Dermis microvascular lymphatic vessel endothelial cell (primary cell): ENCODE measurements around the gene CACNA1D. TPM values are rescaled to one million over a fixed set of nuclear protein-coding genes. Genes with fewer than 3 reads are reported as not detected.
"Not testable (repeated sequence)": the region's sequence is repeated elsewhere in the genome, so short reads cannot be mapped to it uniquely, and the experiment has no call there.

Source experiments
- DNase-seq, 2 donors: peaks; one replicate each; pipeline versions ENCODE4 v3.0.0 to v3.0.0-alpha.2; 2010; ENCODE audit warnings: low read depth in 2 of 2
- total RNA-seq: library from RNA; depleted of rRNA; stranded (reverse); fragments of >200 nt; gene quantifications from 2 replicates; pipeline ENCODE4 v1.2.1, GENCODE V29; 2014

CACNA1D gene
- total RNA-seq, 1 donor from 2014 or later = not detected

- no peak for DNase-seq
These were observed 119.9 kb downstream of the CACNA1D start for GRCh38 chr3:53614307-53614706.

GRCh38 chr3:53616321-53616720, 121.9 kb downstream of the CACNA1D start:
- no peak for DNase-seq

- DNase-seq = no peak
These were observed 122.8 kb downstream of the CACNA1D start for GRCh38 chr3:53616971-53617892.

GRCh38 chr3:53617893-53618523, 123.6 kb downstream of the CACNA1D start:
- DNase-seq = no peak

GRCh38 chr3:53618524-53618906, 124.1 kb downstream of the CACNA1D start:
- no peak for DNase-seq

- no peak for DNase-seq
These were observed 124.5 kb downstream of the CACNA1D start for GRCh38 chr3:53618936-53619335.

GRCh38 chr3:53624061-53624857, 129.8 kb downstream of the CACNA1D start:
- DNase-seq = no peak

- DNase-seq = no peak
These were observed 132.5 kb downstream of the CACNA1D start for GRCh38 chr3:53626876-53627275.

- DNase-seq = no peak
These were observed 134.4 kb downstream of the CACNA1D start for GRCh38 chr3:53628536-53629401.

GRCh38 chr3:53629402-53629723, 135.0 kb downstream of the CACNA1D start:
- DNase-seq = no peak

- no peak for DNase-seq
These were observed 136.1 kb downstream of the CACNA1D start for GRCh38 chr3:53630547-53630946.

- no peak for DNase-seq
These were observed 138.9 kb downstream of the CACNA1D start for GRCh38 chr3:53633197-53633787.

- DNase-seq = no peak
These were observed 140.6 kb downstream of the CACNA1D start for GRCh38 chr3:53635041-53635440.

GRCh38 chr3:53638806-53639205, 144.4 kb downstream of the CACNA1D start:
- not testable (repeated sequence) for DNase-seq

- DNase-seq = no peak
These were observed 147.0 kb downstream of the CACNA1D start for GRCh38 chr3:53641397-53641796.

- DNase-seq = no peak
These were observed 147.8 kb downstream of the CACNA1D start for GRCh38 chr3:53642211-53642610.

GRCh38 chr3:53643757-53644156, 149.3 kb downstream of the CACNA1D start:
- DNase-seq = no peak

GRCh38 chr3:53645754-53646153, 151.3 kb downstream of the CACNA1D start:
- DNase-seq = no peak

- no peak for DNase-seq
These were observed 152.3 kb downstream of the CACNA1D start for GRCh38 chr3:53646723-53647122.

- DNase-seq = no peak
These were observed 155.4 kb downstream of the CACNA1D start for GRCh38 chr3:53649816-53650215.

GRCh38 chr3:53650424-53650823, 156.0 kb downstream of the CACNA1D start:
- DNase-seq = no peak
